Subcutaneous adipose tissue (tissue), 4 donors: Measurements from ENCODE around the gene HSP90AA1. TPM values are rescaled to one million over a fixed set of nuclear protein-coding genes. Genes with fewer than 3 reads are reported as not detected.

Experiments
- total RNA-seq, 4 donors: library from RNA; depleted of rRNA; stranded (reverse); fragments of >200 nt; gene quantifications; one replicate each; pipeline ENCODE4 v1.1.0, GENCODE V29; 2016
- TF ChIP-seq, protein P1 (sequence below): fragments of 450-650 bp; IDR thresholded peaks from one replicate; pipeline ENCODE4 v1.5.1; 2016; ENCODE audit warnings: low read depth, mild to moderate bottlenecking, control low read depth, antibody characterized with exemption, moderate library complexity

The HSP90AA1 gene
- total RNA-seq, 4 donors from 2014 or later = 357 to 925 (median 530) TPM

DNA sequence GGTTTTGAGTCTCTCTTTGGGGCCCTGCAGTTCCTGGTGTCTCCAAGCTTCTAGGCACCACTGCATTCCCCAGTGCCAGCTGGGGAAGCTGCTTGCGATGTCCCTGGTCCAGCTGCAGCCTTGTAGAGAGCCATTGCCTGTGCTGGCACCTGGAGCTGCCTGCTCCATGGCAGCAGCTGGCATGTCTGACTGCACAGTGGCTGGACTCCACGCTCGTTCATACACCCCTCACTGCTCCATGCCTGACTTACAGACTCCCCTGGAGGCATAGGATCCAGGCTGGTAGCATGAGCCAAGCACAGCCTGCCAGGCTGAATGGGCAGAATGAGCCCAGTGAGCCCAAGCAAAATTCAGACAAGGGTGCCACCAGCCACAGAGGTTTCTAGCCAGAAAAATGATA lies 31.0 kb upstream of the HSP90AA1 start:
- TF ChIP-seq, protein P1, sequence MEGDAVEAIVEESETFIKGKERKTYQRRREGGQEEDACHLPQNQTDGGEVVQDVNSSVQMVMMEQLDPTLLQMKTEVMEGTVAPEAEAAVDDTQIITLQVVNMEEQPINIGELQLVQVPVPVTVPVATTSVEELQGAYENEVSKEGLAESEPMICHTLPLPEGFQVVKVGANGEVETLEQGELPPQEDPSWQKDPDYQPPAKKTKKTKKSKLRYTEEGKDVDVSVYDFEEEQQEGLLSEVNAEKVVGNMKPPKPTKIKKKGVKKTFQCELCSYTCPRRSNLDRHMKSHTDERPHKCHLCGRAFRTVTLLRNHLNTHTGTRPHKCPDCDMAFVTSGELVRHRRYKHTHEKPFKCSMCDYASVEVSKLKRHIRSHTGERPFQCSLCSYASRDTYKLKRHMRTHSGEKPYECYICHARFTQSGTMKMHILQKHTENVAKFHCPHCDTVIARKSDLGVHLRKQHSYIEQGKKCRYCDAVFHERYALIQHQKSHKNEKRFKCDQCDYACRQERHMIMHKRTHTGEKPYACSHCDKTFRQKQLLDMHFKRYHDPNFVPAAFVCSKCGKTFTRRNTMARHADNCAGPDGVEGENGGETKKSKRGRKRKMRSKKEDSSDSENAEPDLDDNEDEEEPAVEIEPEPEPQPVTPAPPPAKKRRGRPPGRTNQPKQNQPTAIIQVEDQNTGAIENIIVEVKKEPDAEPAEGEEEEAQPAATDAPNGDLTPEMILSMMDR = no peak

DNA sequence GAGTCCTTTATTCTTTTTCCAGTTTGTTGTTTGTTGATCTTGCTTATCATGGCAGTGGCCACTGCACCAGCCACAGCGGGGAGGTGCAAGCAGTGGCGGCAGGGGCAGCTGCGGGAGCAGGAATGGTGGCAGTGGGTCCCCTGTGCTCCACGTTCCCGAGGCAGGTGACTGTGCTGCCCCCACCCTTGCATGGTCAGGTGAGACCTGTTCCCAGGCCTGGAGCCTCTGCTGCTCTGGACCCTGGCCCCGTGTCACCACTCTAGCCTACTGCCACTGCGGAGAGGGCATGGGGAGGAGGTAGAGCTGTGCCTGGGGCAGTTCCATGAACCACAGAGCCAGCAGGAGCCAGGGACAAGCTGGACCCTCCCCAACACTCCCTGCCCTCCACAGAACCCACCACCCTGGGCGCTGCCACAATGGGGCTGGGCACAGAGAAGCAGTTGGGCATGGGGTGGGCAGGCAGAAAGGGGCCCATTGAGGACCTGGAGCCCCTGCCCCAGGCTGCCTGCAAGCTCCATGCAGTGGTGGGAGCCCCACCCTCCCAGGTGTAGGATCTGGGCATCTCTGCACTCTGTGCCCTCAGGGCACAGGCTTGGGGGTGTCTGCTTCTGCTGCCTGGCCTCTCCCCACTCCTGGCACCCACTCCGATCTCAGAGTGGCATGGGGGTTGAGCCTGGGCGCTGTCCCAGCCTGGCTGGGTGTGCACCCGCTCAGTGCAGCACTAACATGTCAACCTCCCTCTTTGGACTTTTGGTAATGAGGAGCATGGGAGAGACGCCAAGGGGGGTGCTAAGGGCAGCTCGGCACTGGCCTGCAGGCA lies 29.7 kb upstream of the HSP90AA1 start:
- TF ChIP-seq, protein P1 = no peak

DNA sequence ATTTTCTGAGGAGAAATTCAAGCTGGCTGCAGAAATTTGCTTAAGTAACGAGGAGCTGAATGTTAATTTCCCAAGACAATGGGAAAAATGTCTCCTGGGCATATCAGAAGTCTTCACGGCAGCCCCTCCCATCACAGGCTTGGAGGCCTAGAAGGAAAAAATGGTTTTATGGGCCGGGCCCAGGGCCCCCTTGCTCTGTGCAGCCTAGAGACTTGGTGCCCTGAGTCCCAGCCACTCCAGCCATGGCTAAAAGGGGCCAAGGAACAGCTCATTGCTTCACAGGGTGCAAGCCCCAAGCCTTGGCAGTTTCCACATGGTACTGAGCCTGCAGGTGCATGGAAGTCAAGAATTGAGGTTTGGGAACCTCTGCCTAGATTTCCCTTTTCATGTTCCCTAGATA lies 24.3 kb upstream of the HSP90AA1 start:
- TF ChIP-seq, protein P1 = no peak

DNA sequence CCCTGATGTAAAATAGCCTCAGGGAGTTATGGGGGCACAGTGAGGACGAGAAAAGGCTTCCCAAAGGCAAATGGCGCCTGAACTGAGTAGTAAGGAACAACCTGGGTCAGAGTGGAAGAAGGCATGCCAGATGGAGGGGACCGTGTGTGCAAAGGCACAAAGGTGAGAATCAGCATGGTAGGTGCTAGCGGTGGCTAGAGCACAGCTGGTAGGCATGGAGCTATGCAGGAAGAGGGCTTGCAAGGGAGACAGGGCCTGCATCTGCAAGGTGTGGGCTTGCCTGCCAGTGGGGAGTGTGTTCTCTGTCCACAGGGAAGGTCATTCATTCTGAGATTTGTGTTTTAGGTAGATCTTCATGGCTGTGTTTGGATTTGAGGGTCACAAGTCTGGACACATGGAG lies 18.5 kb upstream of the HSP90AA1 start:
- TF ChIP-seq, protein P1 = no peak

DNA sequence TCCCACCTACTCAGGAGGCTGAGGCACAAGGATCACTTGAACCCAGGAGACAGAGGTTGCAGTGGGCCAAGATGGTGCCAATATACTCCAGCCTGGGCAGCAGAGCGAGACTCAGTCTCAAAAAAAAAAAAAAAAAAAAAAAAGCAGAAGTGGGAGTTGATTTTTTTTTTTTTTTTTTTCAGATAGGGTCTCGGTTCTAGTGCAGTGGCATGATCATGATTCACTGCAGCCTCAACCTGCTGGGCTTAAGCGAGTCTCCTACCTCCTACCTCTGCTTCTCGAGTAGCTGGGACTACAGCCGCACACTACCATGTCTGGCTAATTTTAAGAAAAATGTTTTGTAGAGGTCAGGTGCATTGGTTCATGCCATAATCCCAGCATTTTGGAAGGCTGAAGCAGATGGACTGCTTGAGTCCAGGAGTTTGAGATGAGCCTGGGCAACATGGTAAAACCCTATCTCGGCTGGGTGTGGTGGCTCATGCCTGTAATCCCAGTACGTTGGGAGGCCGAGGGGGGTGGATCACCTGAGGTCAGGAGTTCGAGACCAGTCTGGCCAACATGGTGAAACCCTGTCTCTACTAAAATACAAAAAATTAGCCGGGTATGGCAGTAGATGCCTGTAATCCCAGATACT lies 16.3 kb upstream of the HSP90AA1 start:
- TF ChIP-seq, protein P1 = no peak

DNA sequence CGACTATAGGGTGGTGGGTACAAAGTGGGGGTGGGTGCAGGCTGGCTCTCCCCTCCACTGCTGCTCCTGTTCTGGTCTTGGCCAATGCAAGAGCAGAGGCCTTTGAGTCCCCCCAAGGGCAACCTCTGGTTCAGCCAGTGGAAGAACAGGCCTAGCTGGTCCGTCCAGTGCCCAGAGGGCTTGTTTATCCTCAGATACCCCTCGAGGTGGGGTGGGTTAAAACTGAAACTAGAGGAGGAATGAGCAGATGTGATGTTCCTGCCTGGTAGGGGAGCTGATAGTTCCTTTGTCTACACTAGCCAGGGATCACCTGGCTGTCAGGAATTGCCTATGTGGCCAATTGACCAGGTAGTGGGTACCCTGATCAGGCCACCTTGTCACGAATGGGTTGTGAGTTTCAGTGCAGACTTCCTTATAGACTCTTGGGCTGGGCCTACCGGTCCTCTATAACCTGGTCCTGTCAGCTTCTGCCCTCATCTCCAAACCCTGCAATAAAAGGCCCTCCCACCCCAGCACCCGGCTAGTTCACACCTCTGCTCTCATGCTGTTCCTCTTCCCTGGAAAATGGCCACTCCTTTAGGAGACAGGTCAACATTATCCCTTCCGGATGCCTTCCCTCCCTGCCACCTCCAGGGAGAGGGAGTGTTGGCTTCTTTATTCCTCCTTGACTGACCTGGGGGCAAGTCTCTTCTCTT lies 10.7 kb upstream of the HSP90AA1 start:
- TF ChIP-seq, protein P1 = no peak
